Right renal cortex interstitium (tissue), 3 donors: Measurements from ENCODE around the gene CD1B. TPM values are rescaled to one million over a fixed set of nuclear protein-coding genes. Genes with fewer than 3 reads are reported as not detected.
"Not testable (repeated sequence)": the region's sequence is repeated elsewhere in the genome, so short reads cannot be mapped to it uniquely, and the experiment has no call there.

Experiments
- DNase-seq, 3 donors: peaks; one replicate each; pipeline ENCODE4 v3.0.0-alpha.2; 2013; ENCODE audit warnings: low read depth in 3 of 3, low spot score in 2 of 3
- polyA plus RNA-seq, 3 donors: library from polyadenylated mRNA; unstranded; fragments of 120-200 nt; gene quantifications; one replicate each; pipeline ENCODE4 v1.2.1, GENCODE V29; 2013; ENCODE audit not compliant: insufficient read length in 3 of 3

Gene CD1B
- polyA plus RNA-seq, 3 donors = 0.13 TPM; not detected in 2

DNA sequence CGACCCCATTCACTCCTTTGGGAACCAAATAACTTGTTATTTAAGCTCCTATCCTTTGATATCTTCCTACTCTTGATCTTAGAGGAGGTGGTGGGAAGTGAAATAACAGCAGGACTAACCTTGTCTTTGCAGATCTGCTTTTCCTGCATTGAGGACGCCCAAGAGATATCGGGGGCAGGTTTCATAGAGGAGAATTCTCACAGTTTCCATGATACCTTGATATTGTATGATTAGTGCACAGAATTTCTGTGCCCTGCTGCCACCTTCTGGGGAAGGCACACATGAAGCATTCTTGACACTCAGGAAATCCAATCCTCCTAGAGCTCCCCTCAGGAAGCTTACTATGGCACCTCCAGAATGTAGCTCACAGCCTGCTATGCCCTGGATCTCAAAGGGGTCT lies 1.6 kb downstream of the CD1B start:
- no peak for DNase-seq

DNA sequence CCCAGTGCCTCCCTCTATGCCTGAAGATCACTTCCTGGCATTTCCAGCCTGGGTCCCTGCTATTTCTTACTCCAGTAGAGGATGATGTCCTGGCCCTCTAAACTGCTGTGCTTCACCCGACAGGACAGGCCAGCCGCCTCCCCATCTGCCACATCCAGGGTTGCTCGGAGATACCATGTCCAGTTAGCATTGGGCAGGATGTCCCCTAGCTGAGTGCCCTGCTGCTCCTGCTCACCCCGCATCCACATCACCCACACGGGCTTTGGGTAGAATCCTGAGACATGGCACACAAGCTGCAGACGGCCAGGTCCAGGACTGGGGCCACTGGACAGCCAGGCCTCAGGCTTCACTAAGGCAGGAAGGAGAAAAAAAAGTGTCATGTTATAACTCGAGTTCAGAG lies 2.0 kb downstream of the CD1B start:
- DNase-seq = no peak

DNA sequence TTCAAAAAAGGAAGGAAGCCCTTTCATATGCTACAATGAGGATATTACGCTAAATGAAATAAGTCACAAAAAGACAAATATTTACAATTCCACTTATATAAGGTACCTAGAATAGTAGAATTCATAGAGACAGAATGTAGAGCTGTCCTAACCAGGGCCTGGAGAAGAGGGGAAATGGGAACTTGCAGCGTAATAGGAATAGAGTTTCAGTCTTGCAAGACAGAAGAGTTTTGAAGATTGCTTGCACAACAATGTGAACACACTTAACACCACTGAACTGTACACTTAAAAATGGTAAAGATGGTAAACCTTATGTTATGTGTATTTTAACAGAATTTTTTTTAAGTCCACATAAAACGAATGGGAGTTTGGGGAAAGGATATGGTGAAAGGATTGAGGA lies 2.9 kb downstream of the CD1B start:
- DNase-seq = no peak

DNA sequence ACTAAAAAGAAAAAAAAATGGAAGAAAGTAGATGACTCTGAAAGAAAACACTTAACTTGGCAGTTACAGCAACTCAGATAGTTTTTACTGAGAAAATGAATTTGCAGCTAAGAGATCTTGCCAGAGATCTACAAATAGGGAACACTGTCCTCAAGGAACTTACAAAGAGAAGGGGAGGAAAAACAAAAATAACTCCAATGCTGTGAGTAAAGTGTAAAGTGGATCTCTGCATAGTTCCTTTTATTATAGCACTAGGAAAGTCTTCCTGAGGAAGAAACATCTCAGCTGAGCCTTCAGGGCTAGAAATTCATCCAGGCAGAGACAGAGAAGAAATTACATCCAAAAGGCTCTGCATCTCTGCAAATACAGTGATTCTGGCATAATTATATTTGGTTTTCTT lies 3.9 kb downstream of the CD1B start:
- DNase-seq = no peak

DNA sequence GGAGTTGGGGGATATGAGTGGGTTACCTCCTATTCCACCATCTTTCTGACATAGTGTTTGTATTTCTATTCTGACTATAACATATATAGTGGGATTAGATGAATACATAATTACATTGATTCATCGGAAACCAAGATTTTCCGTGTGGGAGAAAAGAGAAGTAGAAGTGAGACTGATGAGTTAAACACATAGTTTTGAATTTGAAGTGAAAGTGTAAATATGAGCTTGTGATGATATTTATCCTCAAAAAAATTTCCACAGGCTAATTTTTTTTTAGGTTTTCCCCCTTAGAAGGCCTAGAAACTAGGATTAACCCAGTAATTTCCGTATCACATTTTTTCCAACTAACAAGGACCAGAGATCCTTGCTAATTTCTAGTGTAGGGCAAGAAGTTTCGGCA lies 6.9 kb downstream of the CD1B start:
- DNase-seq = no peak

DNA sequence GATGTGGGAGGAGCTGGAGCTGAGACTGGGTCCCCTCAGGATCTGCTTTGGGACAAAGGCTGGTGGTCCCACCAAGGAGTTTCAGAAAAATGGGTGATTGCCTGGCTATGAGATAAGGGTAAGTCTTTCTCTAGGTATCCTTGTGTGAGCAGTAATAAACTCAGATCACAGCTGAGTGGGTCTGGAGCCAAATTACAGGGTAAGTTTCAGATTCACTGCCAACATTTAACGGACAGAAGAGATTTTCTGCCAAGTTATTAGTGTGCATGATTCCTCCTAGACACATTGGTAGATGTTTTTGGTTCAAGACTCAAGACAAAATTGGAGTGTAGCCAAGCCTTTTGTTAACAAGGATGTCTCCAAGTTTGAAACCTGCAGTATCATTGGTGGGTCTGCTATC lies 7.5 kb downstream of the CD1B start:
- DNase-seq = no peak

DNA sequence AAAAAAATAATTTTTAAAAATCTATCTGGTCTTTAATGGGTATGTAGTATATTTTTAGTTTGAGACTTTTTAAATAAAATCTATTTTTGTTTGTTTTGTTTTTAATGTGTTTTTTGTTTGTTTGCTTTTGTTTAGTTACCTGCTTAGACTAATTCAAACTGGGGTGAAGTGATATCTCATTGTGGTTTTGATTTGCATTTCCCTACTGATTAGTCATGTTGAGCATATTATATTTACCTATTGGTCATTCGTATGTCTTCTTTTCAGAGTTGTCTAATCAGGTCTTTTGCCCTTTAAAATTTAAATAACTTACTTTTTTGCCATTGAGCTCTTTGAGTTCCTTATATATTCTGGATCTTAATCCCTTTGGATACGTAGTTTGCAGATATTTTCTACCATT lies 20.3 kb downstream of the CD1B start:
- DNase-seq = no peak

DNA sequence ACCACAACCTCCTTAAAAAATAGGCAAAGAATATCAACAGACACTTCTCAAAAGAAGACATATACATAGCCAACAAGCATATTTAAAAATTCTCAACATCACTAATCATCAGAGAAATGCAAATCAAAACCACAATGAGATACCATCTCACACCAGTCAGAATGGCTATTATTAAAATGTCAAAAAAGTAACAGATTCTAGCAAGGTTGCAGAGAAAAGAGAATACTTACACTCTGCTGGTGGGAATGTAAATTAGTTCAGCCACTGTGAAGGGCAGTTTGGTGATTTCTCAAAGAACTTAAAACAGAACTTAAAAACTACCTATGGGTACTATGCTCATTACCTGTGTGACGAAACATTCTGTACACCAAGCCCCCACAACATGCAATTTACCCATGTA lies 20.7 kb downstream of the CD1B start:
- no peak for DNase-seq

DNA sequence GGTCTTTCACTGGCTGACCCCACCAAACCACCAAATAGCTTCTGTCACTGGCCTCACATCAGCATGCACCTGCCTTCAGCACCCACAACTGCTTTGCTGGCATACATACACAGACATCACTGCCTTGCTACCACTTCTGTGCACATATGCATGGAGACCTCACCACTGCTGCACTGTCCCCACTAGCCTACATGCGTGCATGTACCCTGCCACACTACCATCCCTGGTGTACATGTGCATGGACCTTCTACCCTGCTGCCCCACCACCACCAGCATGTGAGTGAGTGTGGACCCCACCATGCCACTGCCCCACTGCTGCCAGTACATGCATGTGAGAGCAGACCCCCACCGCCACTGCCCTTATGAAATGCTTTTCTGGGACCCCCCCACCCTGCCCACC lies 35.5 kb downstream of the CD1B start:
- DNase-seq = no peak

DNA sequence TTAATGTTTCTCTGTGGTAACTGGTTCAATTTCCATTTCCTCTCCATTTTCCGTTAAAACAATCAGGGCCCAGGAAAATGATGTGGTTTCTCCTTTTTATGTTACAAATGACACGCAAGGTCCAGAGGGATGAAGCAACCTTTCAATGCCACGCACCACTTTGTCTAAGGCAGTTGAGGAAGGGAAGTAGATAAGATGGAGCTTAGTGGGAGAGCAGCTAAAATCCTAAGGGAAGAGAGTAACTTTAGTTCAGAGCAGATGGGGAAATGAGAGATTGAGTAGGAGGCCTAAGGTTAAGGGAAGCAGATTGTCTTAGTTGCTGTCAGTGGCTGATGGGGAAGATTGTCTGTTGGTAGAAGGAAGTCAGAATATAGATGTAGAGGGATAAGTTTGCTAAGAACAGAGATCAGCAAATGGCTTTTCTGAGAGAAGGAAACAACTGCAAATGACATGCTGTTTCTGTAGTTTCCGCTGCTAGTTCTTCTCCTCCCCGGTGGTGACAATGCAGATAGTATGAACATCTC lies 40.9 kb downstream of the CD1B start:
- no peak for DNase-seq

DNA sequence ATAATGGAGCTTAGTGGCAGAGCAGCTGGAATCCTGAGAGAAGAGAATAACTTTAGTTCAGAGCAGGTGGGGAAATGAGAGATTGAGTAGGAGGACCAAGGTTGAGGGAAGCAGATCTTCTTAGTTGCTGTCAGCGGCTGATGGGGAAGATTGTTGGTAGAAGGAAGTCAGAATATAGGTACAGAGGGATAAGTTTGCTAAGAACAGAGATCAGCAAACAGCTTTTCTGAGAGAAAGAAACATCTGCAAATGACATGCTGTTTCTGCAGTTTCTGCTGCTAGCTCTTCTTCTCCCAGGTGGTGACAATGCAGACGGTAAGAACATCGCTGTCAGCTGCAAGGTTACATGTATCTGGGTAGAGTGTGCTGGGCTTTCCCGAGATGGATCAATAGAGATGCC lies 41.5 kb downstream of the CD1B start, which contains the start of gene CD1C:
Gene CD1C (plus strand): TSS at position 113 of the 400 bp plus-strand sequence. CDS start 142 bp downstream, at position 255.
- no peak for DNase-seq

DNA sequence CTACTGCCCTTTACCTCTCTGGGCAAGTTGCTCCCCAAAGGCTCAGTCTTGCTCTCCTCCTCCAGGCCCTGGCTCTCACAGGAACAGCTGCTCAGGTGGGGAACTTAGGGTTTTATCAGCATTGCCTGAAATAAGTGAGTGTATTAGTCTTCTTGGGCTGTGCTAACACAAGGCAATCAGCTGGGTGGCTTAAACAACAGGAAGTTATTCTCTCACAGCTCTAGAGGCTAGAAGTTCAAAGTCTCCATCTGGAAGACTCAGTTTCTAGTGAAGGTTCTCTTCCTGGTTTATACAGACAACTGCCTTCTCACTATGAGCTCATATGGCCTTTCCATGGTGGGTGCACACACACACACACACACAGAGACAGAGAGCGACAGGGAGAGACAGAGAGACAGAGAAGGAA lies 44.4 kb downstream of the CD1B start:
- DNase-seq = no peak

DNA sequence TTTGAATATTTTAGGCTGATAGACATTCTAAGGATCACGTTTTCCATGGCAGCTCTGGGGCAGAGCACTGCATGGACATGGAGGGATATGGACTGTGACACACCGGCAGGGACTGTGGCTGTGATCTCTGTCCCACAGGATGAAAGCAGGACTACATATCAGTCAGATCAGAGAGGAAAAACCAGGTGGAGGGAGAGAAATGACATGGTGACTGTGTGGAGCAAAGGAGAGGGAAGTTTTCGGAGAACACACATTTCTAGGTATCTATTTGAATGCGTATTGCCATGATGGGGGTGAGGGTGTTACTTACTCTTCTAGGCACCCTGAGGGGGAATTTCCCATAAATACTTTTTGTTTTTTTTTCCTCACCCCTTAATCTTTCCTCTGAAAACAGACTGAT lies 44.8 kb downstream of the CD1B start:
- DNase-seq = no peak

DNA sequence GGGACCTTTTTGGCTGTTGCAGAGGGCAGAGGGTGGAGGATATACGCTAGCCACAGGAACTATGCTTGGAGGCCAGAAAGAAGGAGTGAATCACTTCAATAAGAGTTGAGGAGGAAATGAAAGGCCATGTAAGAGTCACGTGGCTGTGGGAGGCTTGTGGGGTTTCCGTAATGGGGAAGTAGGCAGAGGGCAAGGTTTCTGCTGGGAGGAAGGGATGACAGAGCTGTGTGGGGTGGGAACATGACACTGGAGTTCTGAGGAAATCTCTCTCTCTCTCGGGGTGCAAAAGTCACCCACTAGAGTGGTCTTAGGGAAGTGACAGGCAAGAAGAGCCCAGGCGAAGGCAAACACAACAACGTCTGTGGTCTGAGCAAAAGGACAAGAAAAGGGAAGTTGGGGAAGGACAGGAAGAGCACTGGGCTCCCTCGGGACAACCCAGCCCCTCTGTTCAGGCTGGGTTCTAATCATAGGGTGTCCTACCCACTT lies 45.5 kb downstream of the CD1B start:
- no peak for DNase-seq

DNA sequence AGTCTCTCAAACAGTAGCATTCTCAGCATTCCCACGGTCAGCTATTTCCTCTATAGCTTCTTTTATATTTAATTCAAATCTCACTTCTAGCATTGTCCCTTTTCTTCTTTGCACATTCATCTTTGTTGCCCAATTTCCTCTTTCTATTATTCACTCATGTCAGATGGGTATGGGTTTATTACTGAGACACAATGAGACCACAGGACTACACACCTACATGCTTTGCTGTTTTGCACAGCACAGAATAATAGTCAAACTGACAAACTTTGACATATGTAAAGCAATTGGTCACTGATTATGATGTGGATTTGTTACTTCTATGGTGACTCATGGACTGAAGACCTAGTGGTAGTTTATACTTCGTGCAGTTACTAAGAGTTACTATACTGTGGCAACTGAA lies 47.4 kb downstream of the CD1B start:
- DNase-seq = no peak

DNA sequence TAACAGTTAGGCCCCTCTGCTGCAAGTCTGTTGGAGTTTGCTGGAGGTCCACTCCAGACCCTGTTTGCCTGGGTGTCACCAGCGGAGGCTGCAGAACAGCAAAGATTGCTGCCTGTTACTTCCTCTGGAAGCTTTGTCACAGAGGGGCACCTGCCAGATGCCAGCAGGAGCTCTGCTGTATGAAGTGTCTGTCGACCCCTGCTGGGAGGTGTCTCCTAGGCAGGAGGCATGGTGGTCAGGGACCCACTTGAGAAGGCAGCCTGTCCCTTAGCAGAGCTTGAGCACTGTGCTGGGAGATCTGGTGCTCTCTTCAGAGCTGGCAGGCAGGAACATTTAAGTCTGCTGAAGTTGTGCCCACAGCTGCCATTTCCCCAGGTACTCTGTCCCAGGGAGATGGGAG lies 48.9 kb downstream of the CD1B start:
- not testable (repeated sequence) for DNase-seq

Other genes with a start within 250 kb of the CD1B start
- 1 to 10 TPM; 5.6 to 6.5 (median 6.1) TPM for gene CD1D, start 150.6 kb downstream of the CD1B start, polyA plus RNA-seq
- gene CD1A, start 77.1 kb downstream of the CD1B start, polyA plus RNA-seq = not detected
- gene CD1C, start 41.6 kb downstream of the CD1B start, polyA plus RNA-seq = 1 to 10 TPM; 1.7 to 1.9 (median 1.9) TPM
- under 1 TPM; 0.18 to 0.36 (median 0.30) TPM for gene CD1E, start 22.4 kb upstream of the CD1B start, polyA plus RNA-seq
- not detected for gene OR10T2, start 67.9 kb upstream of the CD1B start, polyA plus RNA-seq
- not detected for gene OR10K2, start 94.7 kb upstream of the CD1B start, polyA plus RNA-seq
- gene OR10K1, start 130.3 kb upstream of the CD1B start, polyA plus RNA-seq = not detected
- gene OR10R2, start 140.7 kb upstream of the CD1B start, polyA plus RNA-seq = not detected
- gene OR6Y1, start 222.9 kb upstream of the CD1B start, polyA plus RNA-seq = under 1 TPM in 1 of 3 donors, not detected in 2; 0.04 TPM
- gene OR6P1, start 239.0 kb upstream of the CD1B start, polyA plus RNA-seq = not detected
- not detected for gene OR10X1, start 248.4 kb upstream of the CD1B start, polyA plus RNA-seq